Dedifferentiated amniotic fluid mesenchymal stem cell (primary cell): ENCODE measurements around the gene CGB5.
"Not testable (repeated sequence)": the region's sequence is repeated elsewhere in the genome, so short reads cannot be mapped to it uniquely, and the experiment has no call there.

Source experiments
- DNase-seq: peaks from one replicate; pipeline ENCODE4 v3.0.0-alpha.2; 2016; ENCODE audit errors: extremely low spot score

Gene CGB5

DNA sequence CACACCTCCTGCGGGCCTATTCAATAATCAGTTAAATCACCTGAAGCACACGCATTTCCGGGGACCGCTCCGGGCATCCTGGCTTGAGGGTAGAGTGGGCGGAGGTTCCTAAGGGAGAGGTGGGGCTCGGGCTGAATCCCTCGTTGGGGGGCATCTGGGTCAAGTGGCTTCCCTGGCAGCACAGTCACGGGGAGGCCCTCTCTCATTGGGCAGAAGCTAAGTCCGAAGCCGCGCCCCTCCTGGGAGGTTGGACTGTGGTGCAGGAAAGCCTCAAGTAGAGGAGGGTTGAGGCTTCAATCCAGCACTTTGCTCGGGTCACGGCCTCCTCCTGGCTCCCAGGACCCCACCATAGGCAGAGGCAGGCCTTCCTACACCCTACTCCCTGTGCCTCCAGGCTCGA, at the start of gene CGB5:
CGB5 (plus strand) TSS at position 301 of the 400 bp plus-strand sequence. CDS start 362 bp downstream, outside the sequence.
- DNase-seq, result not testable (repeated sequence)

DNA sequence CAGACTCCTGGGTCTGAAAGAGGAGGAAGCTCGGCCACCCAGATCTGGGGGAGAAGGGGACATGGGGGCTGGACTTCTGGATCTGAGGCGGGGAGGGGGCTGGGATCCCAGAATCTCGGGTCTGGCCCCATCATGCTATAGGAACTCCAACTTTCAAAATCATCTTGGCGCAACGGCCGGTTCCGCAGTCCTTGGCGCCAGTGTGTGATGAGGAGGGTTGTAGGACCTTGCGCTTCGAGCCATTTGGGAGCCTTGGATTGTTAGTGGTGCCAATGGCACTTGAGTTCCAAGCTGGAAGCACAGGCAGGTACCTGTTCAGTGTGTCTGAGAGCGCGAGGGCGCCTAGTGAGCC, 49.6 kb upstream of the CGB5 start:
- no peak for DNase-seq

DNA sequence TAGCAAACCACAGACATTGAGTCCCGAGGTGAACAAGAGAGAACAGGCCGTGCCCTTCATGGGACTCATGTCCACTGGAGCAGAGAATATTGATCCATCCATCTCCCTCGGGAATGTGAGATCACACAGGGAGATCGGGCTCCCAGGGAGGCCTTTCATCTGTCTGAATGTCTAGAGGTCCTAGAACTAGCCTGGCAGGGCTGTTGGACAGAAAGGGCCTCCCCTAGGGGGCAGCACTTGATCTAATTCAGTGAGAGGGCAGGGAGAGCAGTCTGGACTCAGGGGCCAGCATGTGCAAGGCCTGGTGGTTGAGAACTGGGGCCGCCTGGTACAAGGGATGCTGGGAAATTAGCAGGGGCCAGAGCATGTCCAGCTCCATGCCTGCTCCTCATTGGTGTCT, 45.7 kb upstream of the CGB5 start:
- DNase-seq, result no peak

DNA sequence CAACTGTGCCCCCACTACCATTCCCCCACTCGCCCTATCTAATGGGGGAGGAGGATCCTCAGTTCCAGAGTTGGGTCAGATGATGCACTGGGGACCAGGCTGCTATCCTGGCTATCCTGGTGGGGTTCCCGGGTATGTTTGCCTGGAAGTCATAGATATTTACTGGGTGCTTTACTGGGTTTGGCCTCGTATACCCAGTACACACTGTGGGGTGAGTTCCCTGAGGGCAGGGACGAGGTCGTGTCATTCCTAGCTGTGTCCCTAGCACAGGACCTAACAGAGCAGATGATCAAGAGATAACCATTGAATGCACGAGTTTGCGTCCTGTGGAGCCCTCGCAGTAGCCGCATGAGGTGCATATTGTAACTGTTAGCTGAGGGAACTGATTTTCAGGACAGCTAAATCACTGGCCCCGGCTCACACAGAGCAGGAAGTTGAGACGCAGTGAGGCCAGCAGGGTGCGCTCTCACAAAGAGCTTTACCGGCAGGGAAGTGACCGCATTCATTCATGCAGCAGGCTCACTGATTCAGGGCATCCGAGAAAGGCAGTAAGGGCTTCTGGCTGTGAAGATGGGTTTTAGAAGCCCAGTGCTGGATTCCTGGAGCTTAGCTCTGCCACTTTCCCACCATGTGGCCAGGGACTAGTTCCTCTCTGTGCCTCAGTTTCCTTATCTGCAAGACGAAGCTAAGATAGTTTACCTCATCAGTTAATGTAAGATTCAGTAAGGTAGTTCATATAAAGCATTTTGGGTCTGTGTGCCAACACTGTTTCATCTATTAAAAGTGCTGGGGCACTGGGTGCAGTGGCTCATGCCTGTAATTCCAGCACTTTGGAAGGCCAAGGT, 43.9 kb upstream of the CGB5 start:
- peak; percentile 47 for DNase-seq

DNA sequence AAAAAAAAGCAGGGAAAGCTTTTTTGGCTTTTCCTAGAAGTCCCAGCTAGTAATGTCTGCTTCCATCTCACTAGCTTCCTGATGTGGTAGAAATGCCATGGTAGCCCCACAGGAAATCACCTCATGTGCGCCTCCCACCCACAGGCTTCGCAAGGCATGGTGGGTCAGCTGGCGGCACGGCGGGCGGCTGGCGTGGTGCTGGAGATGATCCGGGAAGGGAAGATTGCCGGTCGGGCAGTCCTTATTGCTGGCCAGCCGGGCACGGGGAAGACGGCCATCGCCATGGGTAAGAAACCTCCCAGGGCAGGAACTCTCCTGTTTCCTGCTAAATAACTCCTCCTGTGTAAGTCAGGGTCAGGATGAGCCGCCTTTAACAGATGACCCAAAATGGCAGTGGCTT, 39.5 kb upstream of the CGB5 start:
- no peak for DNase-seq

DNA sequence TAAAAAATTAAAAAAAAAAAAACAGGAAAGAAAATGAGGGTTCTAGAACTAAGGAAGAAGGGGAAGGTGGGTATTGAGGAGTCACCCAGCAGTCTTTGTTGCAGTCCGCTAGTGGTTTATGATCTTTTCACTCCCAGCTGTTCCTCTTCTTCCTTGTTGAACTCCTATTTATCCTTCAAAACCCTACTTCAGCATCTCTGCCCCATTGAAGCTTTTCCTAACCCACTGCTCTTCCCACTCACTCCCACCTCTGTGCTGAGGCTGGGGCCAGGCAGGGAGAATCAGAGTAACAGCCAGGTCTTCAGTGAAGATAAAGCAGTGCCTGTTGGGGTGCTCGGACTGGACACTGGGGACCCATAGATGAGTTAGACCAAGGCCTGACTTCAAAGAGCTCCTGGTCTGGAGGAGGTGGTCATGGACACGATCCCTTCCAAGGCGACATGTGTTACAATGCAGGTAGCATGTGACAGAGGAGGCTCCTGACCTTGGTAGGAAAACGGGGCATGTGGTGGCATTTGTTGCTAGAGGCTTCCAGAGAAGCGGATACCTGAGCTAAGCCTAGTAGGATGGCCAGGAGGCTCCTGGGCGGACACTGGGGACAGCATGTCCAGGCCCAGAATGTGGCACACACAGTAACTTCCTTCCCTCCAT, 38.6 kb upstream of the CGB5 start:
- DNase-seq, result no peak

DNA sequence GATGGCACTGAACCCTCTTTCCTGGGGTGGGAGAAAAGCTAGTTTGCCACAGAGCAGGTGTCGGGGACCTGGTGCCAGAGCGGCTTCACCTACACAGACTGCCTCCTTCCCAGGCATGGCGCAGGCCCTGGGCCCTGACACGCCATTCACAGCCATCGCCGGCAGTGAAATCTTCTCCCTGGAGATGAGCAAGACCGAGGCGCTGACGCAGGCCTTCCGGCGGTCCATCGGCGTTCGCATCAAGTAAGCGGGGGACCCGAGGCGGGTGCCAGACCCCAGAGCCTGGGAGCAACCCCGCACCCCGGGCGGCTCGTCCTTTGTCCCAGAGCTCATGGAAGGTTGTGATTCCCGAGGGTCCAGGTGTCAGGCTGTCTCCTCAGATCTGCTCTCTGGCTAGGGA, 36.7 kb upstream of the CGB5 start:
- no peak for DNase-seq

DNA sequence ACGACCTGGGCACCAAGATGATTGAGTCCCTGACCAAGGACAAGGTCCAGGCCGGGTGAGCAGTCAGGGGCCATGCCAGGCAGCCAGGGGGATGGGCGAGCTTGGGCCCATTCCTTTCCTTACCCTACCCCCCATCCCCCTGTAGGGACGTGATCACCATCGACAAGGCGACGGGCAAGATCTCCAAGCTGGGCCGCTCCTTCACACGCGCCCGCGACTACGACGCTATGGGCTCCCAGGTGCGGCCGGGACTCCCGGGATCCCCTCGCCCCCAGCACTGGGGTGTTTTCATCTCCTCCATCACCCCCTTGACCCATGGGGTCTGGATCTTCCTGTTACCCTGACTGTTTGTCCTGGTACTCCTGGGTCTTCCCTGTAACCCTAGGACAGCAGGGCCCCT, 33.8 kb upstream of the CGB5 start:
- DNase-seq, result no peak

DNA sequence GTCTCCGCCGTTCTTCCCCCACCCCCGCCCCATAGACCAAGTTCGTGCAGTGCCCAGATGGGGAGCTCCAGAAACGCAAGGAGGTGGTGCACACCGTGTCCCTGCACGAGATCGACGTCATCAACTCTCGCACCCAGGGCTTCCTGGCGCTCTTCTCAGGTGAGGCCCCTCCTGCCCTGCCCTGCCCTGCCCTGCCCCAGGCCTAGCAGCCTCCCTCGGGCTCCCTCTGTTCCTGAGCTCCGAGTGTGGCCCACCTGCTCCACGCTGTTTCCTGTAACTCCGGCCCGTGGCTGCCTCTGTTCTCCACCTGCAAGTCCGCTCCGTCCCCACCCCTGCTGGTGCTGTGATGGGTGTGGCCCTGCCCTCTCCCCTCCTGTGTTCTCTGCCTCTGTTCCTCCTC, 33.2 kb upstream of the CGB5 start:
- no peak for DNase-seq

DNA sequence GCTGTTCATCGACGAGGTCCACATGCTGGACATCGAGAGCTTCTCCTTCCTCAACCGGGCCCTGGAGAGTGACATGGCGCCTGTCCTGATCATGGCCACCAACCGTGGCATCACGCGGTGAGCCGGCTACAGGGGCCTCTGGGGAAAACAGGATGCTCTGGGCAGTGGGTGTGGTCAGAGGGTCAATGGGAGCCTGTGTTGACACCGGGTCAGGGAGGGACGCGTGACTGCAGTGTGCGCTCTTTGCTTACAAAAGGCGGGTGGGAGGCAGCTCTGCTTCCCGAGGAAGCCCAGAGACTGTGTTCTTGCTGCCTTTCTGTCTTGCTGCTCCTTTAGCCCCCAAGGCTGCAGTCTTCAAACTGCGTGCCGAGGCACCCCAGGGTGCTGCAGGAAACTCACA, 32.5 kb upstream of the CGB5 start:
- no peak for DNase-seq

DNA sequence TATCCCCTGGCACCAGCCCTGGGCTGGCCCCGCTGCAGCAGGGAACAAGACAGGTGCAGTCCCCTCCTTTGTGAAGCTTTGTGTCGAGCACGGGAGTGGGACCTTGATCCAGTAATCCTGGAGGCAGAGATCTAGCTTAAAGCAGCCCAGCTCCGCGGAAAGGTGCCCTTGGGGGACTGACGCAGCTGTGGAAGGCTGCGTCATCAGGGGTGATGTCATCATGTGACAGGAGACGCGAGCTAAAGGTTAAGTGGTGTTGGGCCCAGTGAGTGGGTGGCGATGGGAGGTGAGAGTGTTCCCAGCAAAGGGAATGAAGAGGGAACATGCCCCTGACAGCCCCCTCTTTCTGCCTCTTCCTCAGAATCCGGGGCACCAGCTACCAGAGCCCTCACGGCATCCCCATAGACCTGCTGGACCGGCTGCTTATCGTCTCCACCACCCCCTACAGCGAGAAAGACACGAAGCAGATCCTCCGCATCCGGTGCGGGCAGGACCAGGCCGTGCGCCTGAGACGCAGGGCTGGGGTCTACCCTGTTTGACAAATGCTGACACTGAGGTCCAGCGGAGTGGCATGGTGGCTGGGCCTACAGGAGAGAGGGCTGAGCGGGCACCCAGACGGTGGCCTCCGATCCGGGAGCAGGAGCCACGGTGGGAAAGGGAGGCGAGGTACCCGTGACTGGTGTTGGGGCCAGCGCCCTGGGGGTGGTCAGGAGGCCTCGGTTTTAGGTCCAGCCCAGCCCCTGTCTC, 29.4 kb upstream of the CGB5 start:
- DNase-seq, result no peak

DNA sequence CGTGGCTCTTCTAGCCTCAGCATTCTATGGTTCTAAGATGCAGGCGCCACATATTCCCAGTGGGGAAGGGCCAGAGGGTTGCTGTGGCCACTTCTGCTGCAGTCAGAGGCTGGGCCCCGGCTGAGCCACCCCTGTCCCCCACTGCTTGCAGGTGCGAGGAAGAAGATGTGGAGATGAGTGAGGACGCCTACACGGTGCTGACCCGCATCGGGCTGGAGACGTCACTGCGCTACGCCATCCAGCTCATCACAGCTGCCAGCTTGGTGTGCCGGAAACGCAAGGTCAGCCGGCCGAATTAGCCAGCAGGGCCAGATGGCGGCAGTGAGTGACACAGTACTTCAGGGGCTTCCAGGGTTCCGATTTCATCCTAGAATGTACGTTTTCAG, 28.8 kb upstream of the CGB5 start:
- DNase-seq, result no peak

DNA sequence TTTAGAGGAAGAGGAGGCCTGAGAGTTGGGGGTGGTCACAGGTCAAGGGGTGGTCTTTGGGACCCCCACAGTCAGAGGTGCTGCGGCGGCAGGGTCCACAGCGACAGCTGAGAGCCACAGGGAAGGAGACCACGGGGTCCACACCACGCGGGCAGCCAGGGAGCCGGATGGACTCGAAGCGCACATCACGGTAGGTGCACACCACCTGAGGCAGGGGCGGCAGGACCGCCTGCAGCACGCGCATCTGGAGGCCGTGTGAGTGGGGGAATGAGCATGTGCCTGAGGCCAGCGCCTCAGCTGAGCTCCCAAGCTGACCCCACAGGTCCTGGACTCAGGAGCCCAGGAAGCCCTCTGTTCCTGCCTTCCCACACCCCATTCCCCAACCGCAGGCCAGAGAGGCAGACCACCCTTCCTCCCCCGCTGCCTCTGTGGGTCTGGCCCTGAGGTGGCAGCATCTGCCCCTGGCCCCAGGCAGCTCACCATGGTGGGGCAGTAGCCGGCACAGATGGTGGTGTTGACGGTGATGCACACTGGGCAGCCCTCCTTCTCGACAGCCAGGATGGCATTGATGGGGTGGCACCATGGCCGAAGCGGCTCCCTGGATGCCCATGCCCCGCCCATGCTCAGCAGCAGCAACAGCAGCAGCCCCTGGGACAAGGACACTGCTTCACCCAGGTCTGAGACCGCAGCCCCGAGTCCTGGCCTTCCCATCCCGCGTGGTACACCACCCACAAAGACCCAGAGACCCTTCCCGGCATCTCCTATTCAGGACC, 27.4 kb upstream of the CGB5 start:
- no peak for DNase-seq

DNA sequence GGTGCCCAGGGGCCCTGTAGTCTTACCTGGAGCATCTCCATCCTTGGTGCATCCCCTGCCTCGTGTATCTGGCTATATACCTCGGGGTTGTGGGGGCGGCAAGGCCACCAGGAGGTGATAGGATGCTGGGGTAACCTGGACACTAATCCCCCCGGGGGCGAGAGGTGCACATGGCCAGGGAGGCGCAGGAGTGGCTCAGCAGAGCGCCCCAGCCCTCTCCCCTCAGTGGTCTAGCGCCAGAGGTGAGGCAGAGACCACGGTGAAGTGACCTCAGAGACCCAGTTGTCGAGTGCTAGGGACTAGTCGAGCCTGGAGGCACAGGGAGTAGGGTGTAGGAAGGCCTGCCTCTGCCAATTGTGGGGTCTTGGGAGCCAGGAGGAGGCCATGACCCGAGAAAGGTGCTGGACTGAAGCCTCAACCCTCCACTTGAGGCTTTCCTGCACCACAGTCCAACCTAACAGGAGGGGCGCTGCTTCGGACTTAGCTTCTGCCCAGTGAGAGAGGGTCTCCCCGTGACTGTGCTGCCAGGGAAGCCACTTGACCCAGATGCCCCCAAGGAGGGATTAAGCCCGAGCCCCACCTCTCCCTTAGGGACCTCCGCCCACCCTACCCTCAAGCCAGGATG, 26.5 kb upstream of the CGB5 start, which contains the start of gene LHB:
LHB (minus strand) TSS at position 51 of the 625 bp plus-strand sequence; CDS start at position 41, 10 bp downstream.
- DNase-seq, result no peak

DNA sequence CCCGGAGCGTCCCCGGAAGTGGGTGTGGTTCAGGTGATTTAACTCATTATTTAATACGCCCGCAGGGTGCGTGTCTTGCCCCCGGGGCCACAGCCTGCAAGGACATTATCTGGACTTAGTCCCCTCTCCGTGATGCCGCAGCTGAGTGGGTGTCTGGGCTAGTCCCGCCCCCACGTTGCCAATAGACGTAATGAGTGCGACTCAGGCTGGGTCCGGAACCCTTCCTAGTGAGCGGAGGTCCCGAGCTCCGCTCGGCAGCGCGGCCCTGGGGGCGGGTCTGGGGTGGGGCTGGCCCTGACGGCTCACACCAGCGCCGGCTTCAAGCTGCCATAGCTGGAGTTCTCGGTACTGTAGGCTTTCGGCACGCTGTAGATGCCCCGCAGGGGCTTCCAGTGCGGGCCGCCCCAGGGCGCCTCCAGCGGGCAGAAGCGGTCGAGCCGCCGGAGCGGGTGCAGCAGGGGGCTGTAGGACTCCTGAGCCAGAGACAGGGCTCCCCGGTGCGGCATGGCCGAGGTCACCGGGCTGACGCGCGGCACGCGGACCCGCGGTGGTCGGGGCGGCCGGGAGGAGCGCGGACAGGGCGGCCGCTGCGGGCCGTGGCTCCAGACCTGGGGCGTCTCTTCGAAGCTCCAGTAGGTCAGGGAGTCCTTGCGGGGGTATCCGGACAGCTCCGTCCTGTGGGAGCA, 25.8 kb upstream of the CGB5 start:
- peak; percentile 14 for DNase-seq

DNA sequence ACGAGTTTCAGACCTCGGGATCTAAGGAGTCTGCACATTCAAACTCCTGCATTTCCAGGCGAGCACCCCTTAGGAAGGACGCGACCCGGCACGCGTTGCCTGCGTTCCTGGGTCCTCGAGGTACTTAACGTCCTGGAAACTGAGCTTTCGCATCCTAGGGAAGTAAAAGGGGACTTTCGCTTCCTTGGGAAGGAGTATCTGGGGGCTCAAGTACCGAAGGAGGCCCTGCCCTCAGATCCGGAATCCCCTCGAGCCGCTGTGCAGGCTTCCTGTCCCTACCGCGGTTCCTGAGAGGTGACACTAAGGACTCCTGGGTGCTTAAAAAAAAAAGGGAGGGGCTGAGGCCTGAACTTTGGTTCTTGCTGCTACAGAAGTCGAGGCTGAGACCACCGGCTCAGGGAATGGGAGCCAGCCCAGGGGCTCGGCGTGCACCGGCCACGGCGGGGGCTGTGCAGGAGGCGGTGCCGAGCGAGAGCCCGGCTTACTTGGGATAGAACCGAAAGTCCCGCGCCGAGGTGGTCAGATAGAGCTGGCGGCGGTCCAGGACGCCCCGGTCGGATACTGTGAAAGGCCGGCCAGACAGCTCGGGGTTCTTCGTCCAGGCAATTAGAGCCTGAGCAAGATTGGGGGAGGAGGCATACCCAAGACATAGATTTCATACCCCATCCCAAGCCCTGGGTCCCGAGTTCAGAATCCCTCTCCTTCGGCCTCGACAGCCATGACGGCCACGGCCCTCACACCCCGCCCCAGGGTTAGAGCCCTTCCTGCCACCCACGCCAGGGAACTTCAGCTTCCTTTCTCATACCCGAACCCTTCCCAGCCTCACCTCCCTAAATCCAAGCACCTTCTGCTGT, 25.0 kb upstream of the CGB5 start:
- DNase-seq, result not testable (repeated sequence)

DNA sequence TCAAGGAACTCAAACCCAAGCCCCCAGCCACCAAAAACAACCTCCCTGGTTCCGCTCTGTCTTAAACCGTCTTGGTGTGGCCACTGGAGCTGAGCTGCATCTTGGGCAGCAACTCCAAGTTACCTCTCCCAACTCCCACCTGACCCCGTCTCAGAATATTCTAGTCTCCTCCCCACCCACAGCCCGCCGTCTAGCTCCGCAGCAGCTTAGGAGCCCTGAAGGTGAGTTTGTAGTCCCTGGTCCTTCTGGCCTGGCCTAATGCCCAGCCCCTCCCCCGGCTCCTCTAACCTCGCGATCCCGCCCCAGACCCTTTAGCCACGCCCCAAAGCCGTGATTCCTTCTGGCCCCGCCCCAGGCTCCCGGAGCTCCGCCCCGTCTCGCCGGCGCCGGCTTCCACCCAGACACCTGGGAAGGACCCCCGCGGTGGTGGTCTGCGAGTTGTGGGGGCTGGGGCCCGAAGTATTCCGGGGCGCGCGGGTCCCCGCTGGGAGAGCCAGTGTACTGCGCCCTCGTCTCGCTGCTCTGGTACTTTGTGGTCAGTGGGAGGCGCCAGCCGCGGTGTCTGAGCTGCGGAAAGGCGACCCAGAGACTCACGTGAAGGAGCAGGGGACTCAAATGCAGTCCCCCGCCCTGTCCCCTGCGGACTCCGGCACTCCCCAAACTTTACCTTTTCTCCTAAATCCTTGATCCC, 24.3 kb upstream of the CGB5 start:
- no peak for DNase-seq

DNA sequence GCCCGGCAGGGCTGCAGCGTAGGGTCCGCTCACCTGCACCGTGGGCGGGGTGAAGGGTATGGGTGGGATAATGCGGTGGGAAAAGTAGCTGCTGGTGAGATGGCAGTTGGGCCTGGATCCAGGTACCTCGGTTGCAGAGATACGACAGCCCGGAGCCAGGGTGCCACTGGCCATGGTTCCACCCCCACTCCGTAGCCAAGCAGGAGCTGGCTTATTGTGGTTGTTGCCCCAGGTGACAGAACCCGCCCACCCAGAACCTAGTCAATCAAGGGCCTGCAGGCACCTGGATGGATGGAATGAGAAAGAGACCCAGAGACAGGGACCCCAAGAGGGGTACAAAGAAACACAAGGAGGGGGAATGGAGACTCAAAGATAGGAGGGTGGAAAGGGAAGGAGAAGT, 23.3 kb upstream of the CGB5 start:
- no peak for DNase-seq
